Stimulated activated CD8-positive, alpha-beta memory T cell treated with anti-CD3 and anti-CD28 coated beads, Interleukin-15, amount 100 ng/mL, for 4 hours (primary cell): Measurements from ENCODE around the gene HEATR9.

Experiments used
- DNase-seq, 2 donors: peaks; one replicate each; pipeline ENCODE4 v3.0.0-alpha.2; 2020; ENCODE audit warnings: low read depth in 2 of 2

The HEATR9 gene

GRCh38 chr17:35895636-35896587 lies 27.2 kb upstream of the HEATR9 start:
- no peak for DNase-seq

DNA sequence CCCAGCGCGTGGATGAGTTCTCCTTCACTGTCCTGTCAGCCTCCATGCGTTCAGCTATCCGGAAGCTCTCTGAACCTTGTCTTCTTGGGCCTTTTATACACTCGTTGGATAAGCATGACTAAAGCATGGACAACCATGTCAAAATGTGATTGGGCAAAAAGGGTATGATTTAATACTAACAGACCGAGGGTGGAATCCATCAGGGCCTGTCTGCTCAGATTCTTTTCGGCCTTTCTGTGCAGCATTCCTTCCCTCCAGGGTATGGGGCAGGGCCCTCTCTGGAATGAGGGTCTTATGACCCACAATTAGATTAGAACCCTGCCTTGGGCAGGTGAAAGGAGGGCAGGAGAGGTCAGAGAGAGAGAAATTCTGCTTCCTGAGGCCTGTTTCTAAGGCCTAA lies 25.5 kb upstream of the HEATR9 start:
- no peak for DNase-seq

GRCh38 chr17:35893751-35894150 lies 25.1 kb upstream of the HEATR9 start:
- no peak for DNase-seq

DNA sequence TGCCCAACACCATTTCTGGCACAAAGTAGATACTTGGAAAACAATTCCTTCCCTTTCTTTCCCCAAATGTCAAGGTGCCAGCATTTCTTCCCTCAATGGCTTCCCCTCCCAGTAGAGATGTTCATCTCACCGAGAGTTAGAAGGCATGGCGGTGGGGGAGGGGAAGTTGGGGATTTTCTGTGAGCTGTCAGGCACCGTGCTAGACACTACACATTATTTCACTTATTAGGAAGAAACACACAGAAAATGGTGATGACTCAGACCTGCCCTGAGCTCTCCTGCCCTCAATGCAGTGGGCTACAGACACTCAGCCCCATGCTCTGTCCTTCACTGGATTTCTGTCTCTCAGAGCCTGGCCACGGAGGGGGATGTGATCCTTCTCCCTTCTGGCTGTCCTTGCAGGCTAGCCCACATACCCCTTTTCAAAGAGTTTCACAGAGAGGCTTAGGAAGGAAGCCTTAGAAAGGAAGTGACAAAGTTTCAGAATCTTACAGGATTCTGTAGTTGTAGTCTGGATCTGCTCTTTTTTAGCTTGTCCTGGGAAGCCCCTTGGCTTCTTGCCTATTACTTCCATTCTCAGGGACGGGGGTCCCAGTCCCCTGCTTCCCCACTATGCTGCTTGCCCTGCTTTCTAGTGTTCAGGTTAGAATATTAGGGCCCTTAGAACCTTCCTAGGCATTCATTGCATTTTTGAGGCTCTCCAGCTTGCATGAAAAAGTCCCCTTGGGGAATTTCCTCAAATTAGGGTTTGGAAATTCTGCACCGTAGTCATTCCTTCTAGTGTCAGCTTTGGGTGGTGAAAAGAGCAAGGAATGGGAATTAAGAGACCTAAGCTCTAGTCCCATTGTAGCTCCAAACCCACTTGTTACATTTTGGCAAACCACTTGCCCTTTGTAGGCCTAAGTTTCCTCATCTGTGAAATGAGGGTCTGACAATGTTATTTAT lies 23.7 kb upstream of the HEATR9 start:
- DNase-seq: no peak

GRCh38 chr17:35891269-35891668 lies 22.6 kb upstream of the HEATR9 start:
- no peak for DNase-seq

DNA sequence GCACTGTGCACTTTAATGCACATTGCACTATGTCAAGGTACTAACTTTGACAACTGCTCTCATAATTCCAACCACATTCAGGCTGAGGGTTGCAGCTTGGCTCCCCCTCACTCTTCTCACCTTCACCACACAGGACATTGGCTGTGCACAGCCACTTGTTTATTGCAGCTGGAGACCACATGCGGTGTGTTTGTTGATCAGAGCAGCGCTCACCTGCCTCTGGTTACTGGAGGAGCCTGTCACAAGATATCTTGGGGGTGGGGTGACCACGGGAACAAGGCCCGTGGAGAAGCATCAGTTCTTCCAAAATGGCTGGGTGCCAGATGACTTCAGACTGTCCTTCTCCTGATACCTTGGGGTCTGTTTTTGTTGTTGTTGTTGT lies 22.1 kb upstream of the HEATR9 start:
- DNase-seq: no peak

- DNase-seq: no peak
Observed at GRCh38 chr17:35889818-35890773, 21.4 kb upstream of the HEATR9 start.

- DNase-seq: no peak
Observed at GRCh38 chr17:35889241-35889640, 20.6 kb upstream of the HEATR9 start.

DNA sequence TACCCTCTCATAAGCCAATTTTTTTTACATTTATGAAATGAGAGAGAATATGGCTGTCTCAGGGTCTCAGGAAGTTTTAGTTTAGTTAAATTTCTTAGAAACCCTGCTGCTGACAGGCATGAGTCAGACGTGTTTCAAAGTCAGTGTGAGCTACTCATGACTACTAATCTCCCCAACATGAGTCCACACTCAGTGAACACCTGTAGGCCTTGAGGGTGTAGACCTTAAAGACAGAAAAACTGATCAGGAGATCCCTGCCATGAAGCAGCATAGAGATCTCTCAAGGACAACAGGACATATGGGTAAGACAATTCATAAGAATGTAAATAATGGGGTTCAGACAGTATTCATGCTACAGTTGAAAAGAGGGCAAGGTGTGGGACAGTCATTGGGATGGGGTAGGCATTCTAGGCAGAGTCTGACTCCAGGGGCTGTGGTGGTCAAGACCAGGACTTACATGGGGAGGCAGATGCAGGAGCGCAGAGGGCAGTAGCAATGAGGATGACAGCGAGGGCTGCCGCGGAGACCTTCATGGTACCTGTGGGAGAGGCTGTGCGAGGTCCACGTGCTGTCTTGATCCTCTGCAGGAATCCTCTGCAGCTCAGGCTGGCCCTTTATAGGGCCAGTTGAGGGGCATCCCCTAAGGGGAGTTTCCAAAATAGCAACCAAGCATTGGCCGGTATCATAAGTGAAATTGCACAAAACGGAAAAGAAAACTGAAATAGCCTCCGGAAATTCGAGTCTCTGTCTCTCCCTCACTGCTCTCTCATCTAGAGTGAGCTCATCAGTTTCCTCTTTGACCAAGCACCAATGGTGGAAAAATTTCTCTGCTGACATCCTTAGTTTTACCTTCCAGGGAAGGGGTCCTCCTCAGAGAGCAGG lies 11.3 kb upstream of the HEATR9 start, which contains the start of gene CCL5:
TSS of gene CCL5 (minus strand) at position 588 of the 882 bp plus-strand sequence.
- DNase-seq: peak in 1 of 2 donors; percentile 47

- no peak for DNase-seq
Observed at GRCh38 chr17:35878361-35878760, 9.7 kb upstream of the HEATR9 start.

DNA sequence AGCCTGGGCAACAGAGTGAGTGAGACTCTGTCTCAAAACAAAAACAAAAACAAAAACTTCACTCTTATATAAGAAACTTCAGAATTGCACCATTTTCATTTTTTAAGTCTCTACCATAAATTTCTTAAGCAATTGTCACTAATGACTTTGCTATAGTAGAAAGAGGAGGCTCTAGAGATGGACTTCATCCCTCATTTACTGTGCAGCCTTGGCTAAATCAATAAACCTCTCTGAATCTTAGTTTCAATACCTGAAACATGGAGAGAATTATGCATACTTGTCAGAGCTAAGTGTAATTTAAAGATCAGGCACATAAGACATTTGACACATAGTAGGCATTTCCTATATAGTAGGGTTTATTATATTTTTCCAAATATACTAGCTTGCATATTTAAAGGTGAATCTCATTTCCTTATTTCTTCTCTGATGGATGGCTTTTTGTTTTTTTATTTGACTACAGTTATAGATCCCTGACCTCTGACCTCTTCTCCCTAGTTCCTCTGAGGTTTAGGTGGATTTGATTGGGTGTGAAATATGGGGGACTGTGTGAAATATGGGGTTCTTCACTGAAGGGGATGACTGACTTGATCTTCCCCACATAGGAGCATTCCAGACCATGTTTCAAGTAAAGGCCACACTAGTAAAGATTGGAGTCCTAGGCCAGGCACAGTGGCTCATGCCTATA lies 8.8 kb upstream of the HEATR9 start:
- no peak for DNase-seq

GRCh38 chr17:35876534-35876933 lies 7.8 kb upstream of the HEATR9 start:
- no peak for DNase-seq

- no peak for DNase-seq
Observed at GRCh38 chr17:35875800-35876139, 7.1 kb upstream of the HEATR9 start.

GRCh38 chr17:35875072-35875799 lies 6.5 kb upstream of the HEATR9 start:
- no peak for DNase-seq

DNA sequence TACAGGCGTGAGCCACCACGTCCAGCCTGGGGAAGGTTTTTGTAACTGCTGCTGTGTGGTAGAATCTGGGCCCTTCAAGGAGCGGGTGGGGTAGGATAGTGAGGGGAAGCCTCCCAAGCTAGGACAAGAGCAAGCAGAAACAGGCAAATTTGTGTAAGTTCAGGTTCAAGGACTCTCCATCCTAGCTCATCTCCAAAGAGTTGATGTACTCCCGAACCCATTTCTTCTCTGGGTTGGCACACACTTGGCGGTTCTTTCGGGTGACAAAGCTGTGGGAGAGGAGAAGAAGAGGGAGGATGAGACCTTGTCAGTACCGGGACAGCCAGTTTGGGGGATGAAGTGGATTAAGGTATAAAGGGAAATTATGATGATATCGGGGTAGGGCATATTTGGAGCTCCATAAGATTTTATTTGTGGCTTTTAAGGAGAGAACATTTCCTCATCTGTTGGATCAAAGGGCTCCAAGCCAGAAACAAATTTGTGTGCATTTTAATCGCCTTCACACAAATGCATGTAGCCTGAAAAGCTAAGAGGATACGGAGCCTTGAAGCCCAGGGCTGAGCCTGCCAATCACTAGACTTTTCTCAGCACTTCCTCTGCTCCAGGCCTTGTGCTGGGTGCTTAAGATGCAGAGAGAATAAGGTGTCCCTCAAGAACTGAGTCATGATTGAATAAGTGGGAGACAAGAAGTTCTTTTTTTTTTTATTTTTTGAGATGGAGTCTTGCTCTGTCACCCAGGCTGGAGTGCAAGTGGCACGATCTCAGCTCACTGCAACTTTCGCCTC lies 3.7 kb upstream of the HEATR9 start:
- DNase-seq: no peak

DNA sequence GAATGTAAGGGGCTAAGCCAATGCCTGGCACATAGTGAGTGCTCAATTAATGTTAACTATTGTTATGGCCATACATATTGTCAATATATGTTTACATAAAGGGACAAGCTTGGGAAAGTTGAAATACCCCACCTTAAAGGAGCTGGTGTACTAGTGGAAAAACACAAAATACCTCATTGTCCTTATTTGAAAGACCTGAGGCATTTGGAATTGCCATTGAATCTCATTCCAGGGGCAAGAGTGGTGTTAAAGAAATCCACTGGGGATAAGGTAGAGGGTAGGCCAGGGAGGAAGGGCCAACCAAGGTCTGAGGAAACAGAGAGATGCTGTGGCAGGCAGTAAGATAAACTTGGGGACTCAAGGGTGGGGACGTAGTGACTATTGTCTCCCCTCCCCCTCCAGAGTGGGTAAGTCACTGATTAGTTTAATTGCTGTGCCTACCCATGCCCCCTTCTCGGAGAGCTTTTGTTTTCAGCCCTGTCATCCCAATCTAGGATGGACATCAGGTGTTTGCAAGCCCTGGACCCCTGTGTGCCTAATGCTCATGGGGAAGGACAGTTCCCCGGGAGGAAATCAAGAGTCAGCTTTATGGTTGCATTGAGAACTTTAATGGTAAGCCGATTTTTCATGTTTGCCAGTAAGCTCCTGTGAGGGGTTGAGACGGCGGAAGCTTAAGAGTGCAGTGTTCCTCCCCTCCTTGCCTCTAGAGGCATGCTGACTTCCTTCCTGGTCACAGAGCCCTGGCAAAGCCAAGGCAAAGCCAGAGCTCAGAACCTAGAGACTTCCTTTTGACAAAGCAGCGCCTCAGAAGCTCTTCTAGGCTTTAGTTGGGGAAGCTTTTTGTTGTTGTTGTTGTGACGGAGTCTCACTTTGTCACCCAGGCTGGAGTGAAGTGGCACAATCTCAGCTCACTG lies 2.5 kb upstream of the HEATR9 start:
- no peak for DNase-seq

DNA sequence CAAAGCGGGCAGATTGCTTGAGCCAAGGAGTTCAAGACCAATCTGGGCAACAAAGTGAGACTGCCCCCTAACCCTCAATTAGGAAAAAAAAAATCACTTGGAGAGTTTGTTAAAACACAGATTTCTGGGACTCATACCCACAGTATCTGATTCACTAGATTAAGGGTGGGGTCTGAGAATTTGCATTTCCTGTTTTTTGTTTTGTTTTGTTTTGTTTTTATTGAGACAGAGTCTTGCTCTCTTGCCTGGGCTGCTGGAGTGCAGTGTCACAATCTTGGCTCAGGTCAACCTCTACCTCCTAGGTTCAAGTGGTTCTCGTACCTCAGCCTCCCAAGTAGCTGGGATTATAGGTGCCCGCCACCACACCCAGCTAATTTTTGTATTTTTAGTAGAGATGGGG lies 1.1 kb downstream of the HEATR9 start:
- no peak for DNase-seq
